GM06990 (cell line): Measurements from ENCODE around the gene CSF1R.
A peak's percentile ranks its signal among the peaks of the same experiment; 100 is the strongest.

Source experiments
- DNase-seq: peaks from one replicate; pipeline ENCODE4 v3.0.0-alpha.2; 2011; ENCODE audit not compliant: insufficient read length; ENCODE audit errors: extremely low read depth
- H3K27me3 ChIP-seq: replicated peaks from 2 replicates; pipeline ENCODE4 v1.6.0; 2011; ENCODE audit warnings: low read length; ENCODE audit not compliant: control insufficient read depth, insufficient read depth
- H3K36me3 ChIP-seq: 2 replicates; pipeline ENCODE4 v1.5.1; 2011; ENCODE audit warnings: low read length; ENCODE audit not compliant: control insufficient read depth, insufficient read depth
- H3K4me3 ChIP-seq: replicated peaks from 2 replicates; pipeline ENCODE4 v1.5.1; 2011; ENCODE audit warnings: low read depth, mild to moderate bottlenecking, control low read depth, low read length
- CTCF ChIP-seq: IDR thresholded peaks from 2 replicates; pipeline ENCODE4 v1.5.1; 2011; ENCODE audit warnings: low read length, control low read depth, mild to moderate bottlenecking, inconsistent platforms; ENCODE audit not compliant: insufficient read depth, poor library complexity, severe bottlenecking

Gene CSF1R

GRCh38 chr5:150122536-150123481, 36.5 kb upstream of the CSF1R start:
- no peak for DNase-seq
- no peak for TF ChIP-seq CTCF
- no peaks in the 10 kb centered on the region for H3K36me3 ChIP-seq

GRCh38 chr5:150122158-150122510, 35.8 kb upstream of the CSF1R start:
- H3K36me3 ChIP-seq: no peaks in the 10 kb centered on the region
- peak; percentile 69 for TF ChIP-seq CTCF

More at GRCh38 chr5:150122536-150123481, 36.5 kb upstream of the CSF1R start:
- Histone ChIP-seq H3K4me3 (no peak overlapping the region), H3K27me3 (no peaks in the 10 kb centered on the region)

GRCh38 chr5:150121448-150122157, 35.2 kb upstream of the CSF1R start:
- no peaks in the 10 kb centered on the region for H3K36me3 ChIP-seq
- H3K27me3 ChIP-seq: no peaks in the 10 kb centered on the region
- no peak overlapping the region for H3K4me3 ChIP-seq
- no peak for TF ChIP-seq CTCF
- no peak for DNase-seq

More at GRCh38 chr5:150122158-150122510, 35.8 kb upstream of the CSF1R start:
- Histone ChIP-seq H3K4me3 (no peak overlapping the region), H3K27me3 (no peaks in the 10 kb centered on the region)
- peak; percentile 39 for DNase-seq

GRCh38 chr5:150120617-150121447, 34.5 kb upstream of the CSF1R start:
- Histone ChIP-seq H3K36me3 (no peaks in the 10 kb centered on the region), H3K4me3 (no peak overlapping the region), H3K27me3 (no peaks in the 10 kb centered on the region)
- no peak for DNase-seq
- TF ChIP-seq CTCF: no peak

GRCh38 chr5:150120062-150120441, 33.7 kb upstream of the CSF1R start:
- no peak for DNase-seq
- H3K36me3 ChIP-seq: no peaks in the 10 kb centered on the region
- no peak for TF ChIP-seq CTCF

More at GRCh38 chr5:150120062-150120441, 33.7 kb upstream of the CSF1R start:
- H3K4me3 ChIP-seq: no peak overlapping the region
- no peaks in the 10 kb centered on the region for H3K27me3 ChIP-seq
